H9 (cell line): Measurements from ENCODE around the gene ODAD4. TPM values are rescaled to one million over a fixed set of nuclear protein-coding genes. Genes with fewer than 3 reads are reported as not detected.

ENCODE experiments used
- DNase-seq: peaks from one replicate; pipeline ENCODE4 v3.0.0-alpha.2; 2017
- H2AFZ ChIP-seq: one replicate; pipeline ENCODE4 v1.6.1; 2013; ENCODE audit warnings: mild to moderate bottlenecking, low read length, control low read depth, moderate library complexity
- H2AK5ac ChIP-seq: 2 replicates; pipeline ENCODE4 v1.6.1; 2013; ENCODE audit warnings: low read length, control low read depth, mixed read lengths; ENCODE audit not compliant: insufficient read length
- H2BK120ac ChIP-seq: one replicate; pipeline ENCODE4 v1.6.1; 2013; ENCODE audit warnings: low read depth, mild to moderate bottlenecking, low read length, control low read depth, inconsistent platforms; ENCODE audit not compliant: poor library complexity, severe bottlenecking
- H2BK12ac ChIP-seq: 2 replicates; pipeline ENCODE4 v1.6.1; 2013; ENCODE audit warnings: low read length, control low read depth, mixed read lengths, low read depth; ENCODE audit not compliant: insufficient read length
- H2BK15ac ChIP-seq: 2 replicates; pipeline ENCODE4 v1.6.1; 2013; ENCODE audit warnings: low read depth, low read length, control low read depth
- H2BK20ac ChIP-seq: one replicate; pipeline ENCODE4 v1.6.1; 2013; ENCODE audit warnings: low read depth, mild to moderate bottlenecking, low read length, control low read depth, inconsistent platforms; ENCODE audit not compliant: poor library complexity, severe bottlenecking
- H2BK5ac ChIP-seq: 2 replicates; pipeline ENCODE4 v1.6.1; 2013; ENCODE audit warnings: low read length, control low read depth, mixed read lengths; ENCODE audit not compliant: insufficient read length
- H3K14ac ChIP-seq: 2 replicates; pipeline ENCODE4 v1.6.1; 2013; ENCODE audit warnings: low read length, control low read depth; ENCODE audit not compliant: insufficient read depth
- H3K18ac ChIP-seq: 2 replicates; pipeline ENCODE4 v1.6.1; 2013; ENCODE audit warnings: low read depth, mild to moderate bottlenecking, mixed read lengths, low read length, control low read depth; ENCODE audit not compliant: insufficient read length
- H3K23ac ChIP-seq: 2 replicates; pipeline ENCODE4 v1.6.1; 2013; ENCODE audit warnings: low read length, control low read depth, mixed read lengths, low read depth; ENCODE audit not compliant: insufficient read length
- H3K23me2 ChIP-seq: 2 replicates; pipeline ENCODE4 v1.6.1; 2013; ENCODE audit warnings: low read depth, mild to moderate bottlenecking, mixed read lengths, low read length, control low read depth; ENCODE audit not compliant: insufficient read length, poor library complexity, severe bottlenecking
- H3K27ac ChIP-seq: 2 replicates; pipeline ENCODE4 v1.5.1; 2013; ENCODE audit warnings: low read length, control low read depth, mixed read lengths, low read depth; ENCODE audit not compliant: insufficient read length
- H3K27me3 ChIP-seq: 2 replicates; pipeline ENCODE4 v1.6.1; 2013; ENCODE audit warnings: low read length, control low read depth, inconsistent platforms; ENCODE audit not compliant: insufficient read depth
- H3K4ac ChIP-seq: 2 replicates; pipeline ENCODE4 v1.6.1; 2013; ENCODE audit warnings: low read depth, mild to moderate bottlenecking, control low read depth, inconsistent platforms, low read length, moderate library complexity
- H3K4me1 ChIP-seq: 2 replicates; pipeline ENCODE4 v1.6.1; 2013; ENCODE audit warnings: low read length, control low read depth, inconsistent platforms; ENCODE audit not compliant: insufficient read depth
- H3K4me2 ChIP-seq: 2 replicates; pipeline ENCODE4 v1.6.1; 2013; ENCODE audit warnings: low read length, control low read depth, mixed read lengths; ENCODE audit not compliant: insufficient read length, insufficient read depth
- H3K56ac ChIP-seq: 2 replicates; pipeline ENCODE4 v1.6.1; 2013; ENCODE audit warnings: low read depth, mild to moderate bottlenecking, mixed read lengths, low read length, control low read depth; ENCODE audit not compliant: insufficient read length
- H3K79me1 ChIP-seq: 2 replicates; pipeline ENCODE4 v1.6.1; 2013; ENCODE audit warnings: low read depth, mild to moderate bottlenecking, moderate library complexity, low read length, control low read depth, inconsistent platforms; ENCODE audit not compliant: insufficient read depth, poor library complexity, severe bottlenecking
- H3K79me2 ChIP-seq: 2 replicates; pipeline ENCODE4 v1.6.1; 2013; ENCODE audit warnings: low read length, control low read depth, inconsistent platforms; ENCODE audit not compliant: insufficient read depth
- H3K9ac ChIP-seq: 2 replicates; pipeline ENCODE4 v1.6.1; 2013; ENCODE audit warnings: low read length, control low read depth, mixed read lengths; ENCODE audit not compliant: insufficient read length; ENCODE audit errors: extremely low read depth
- H3K9me3 ChIP-seq: one replicate; pipeline ENCODE4 v1.6.1; 2013; ENCODE audit warnings: low read depth, low read length, inconsistent platforms; ENCODE audit not compliant: control insufficient read depth
- H3T11ph ChIP-seq: one replicate; pipeline ENCODE4 v1.6.1; 2013; ENCODE audit warnings: mild to moderate bottlenecking, low read length, control low read depth, inconsistent platforms
- H4K20me1 ChIP-seq: one replicate; pipeline ENCODE4 v1.6.1; 2013; ENCODE audit not compliant: control insufficient read depth, insufficient read length, insufficient read depth
- H4K5ac ChIP-seq: 2 replicates; pipeline ENCODE4 v1.6.1; 2013; ENCODE audit warnings: low read depth, mild to moderate bottlenecking, mixed read lengths, low read length, control low read depth; ENCODE audit not compliant: insufficient read length
- H4K8ac ChIP-seq: replicated peaks from 2 replicates; pipeline ENCODE4 v1.6.1; 2013; ENCODE audit warnings: low read length, control low read depth, mixed read lengths, low read depth; ENCODE audit not compliant: insufficient read length
- H4K91ac ChIP-seq: 2 replicates; pipeline ENCODE4 v1.6.1; 2013; ENCODE audit warnings: low read depth, mild to moderate bottlenecking, moderate library complexity, mixed read lengths, low read length, control low read depth; ENCODE audit not compliant: insufficient read length
- H3K27ac Mint-ChIP-seq, 3 experiments: 2 replicates in 2 of 3; 3 replicates in 1 of 3; pipeline ENCODE4 v1.8.0; 2020 to 2021; ENCODE audit warnings: mixed read lengths in 3 of 3, mild to moderate bottlenecking in 1 of 3, moderate library complexity in 1 of 3
- H3K27me3 Mint-ChIP-seq: 2 replicates; pipeline ENCODE4 v1.8.0; 2021; ENCODE audit warnings: low read depth, mild to moderate bottlenecking, moderate library complexity, mixed read lengths
- H3K36me3 Mint-ChIP-seq, 3 experiments: 2 replicates in 2 of 3; 3 replicates in 1 of 3; pipeline ENCODE4 v1.8.0; 2020 to 2021; ENCODE audit warnings: low read depth in 3 of 3, mixed read lengths in 3 of 3; ENCODE audit not compliant: insufficient read depth in 1 of 3
- H3K4me1 Mint-ChIP-seq, 2 experiments: 2 replicates each; pipeline ENCODE4 v1.8.0; 2020; ENCODE audit warnings: mixed read lengths in 2 of 2
- H3K4me3 Mint-ChIP-seq, 2 experiments: 2 replicates in 1 of 2; 3 replicates in 1 of 2; pipeline ENCODE4 v1.8.0; 2020 to 2021; ENCODE audit warnings: mild to moderate bottlenecking in 2 of 2, mixed read lengths in 2 of 2, moderate library complexity in 1 of 2
- H3K9me3 Mint-ChIP-seq, 2 experiments: 2 replicates in 1 of 2; 3 replicates in 1 of 2; pipeline ENCODE4 v1.8.0; 2020; ENCODE audit warnings: mild to moderate bottlenecking in 2 of 2, mixed read lengths in 2 of 2, moderate library complexity in 1 of 2
- WGBS: extraction: QIAGEN DNeasy Blood & Tissue Kit; methylation state at CpG from one replicate; pipeline ENCODE4 v1.1.7; 2013; ENCODE audit warnings: missing lambda C conversion rate, low lambda C conversion rate, mixed read lengths; ENCODE audit not compliant: insufficient read length; ENCODE audit errors: extremely low coverage; 5-methylcytosine and 5-hydroxymethylcytosine counted together
- total RNA-seq: library from RNA; stranded (reverse); gene quantifications from 2 replicates; pipeline ENCODE4 v1.2.1, GENCODE V29; 2021
- TF ChIP-seq, protein P1 (sequence below): fragments of 200-600 bp; sonication (generic); conservative IDR thresholded peaks from 3 replicates; pipeline ENCODE4 v1.8.0; 2021; ENCODE audit warnings: antibody characterized with exemption, mild to moderate bottlenecking

Gene ODAD4
- total RNA-seq, 1 experiment from 2014 or later = 2.1 TPM

DNA sequence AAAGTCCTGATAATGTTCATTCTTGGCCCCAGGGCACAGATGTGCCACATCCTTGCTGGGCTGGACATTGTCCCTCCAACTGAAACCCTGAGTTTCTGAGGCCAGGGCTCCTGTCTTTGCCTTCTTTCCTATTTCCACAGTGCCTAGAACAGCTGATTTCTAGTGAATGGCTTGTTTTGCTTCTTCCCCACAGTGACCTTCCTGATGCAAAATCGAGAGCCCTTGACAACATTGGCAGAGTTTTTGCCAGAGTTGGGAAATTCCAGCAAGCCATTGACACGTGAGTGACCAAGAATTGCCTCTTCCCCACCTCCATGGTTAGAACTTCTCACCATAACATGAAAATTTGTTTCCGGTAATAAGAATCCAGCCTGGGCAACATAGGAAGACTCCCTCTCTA lies 14.5 kb downstream of the ODAD4 start:
- no peak overlapping the region for H4K8ac ChIP-seq
- H2BK5ac ChIP-seq = no peak overlapping the region
- no peak overlapping the region for H4K91ac ChIP-seq
- TF ChIP-seq, protein P1, sequence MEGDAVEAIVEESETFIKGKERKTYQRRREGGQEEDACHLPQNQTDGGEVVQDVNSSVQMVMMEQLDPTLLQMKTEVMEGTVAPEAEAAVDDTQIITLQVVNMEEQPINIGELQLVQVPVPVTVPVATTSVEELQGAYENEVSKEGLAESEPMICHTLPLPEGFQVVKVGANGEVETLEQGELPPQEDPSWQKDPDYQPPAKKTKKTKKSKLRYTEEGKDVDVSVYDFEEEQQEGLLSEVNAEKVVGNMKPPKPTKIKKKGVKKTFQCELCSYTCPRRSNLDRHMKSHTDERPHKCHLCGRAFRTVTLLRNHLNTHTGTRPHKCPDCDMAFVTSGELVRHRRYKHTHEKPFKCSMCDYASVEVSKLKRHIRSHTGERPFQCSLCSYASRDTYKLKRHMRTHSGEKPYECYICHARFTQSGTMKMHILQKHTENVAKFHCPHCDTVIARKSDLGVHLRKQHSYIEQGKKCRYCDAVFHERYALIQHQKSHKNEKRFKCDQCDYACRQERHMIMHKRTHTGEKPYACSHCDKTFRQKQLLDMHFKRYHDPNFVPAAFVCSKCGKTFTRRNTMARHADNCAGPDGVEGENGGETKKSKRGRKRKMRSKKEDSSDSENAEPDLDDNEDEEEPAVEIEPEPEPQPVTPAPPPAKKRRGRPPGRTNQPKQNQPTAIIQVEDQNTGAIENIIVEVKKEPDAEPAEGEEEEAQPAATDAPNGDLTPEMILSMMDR = no peak
- Mint-ChIP-seq H3K9me3 (no peaks in the 10 kb centered on the region; a peak in 1 of 5 replicates), H3K4me3 (no peak overlapping the region), H3K4me1 (no peaks in the 10 kb centered on the region; a peak in 1 of 4 replicates), H3K36me3 (no peaks in the 10 kb centered on the region; a peak in 2 of 7 replicates), H3K27ac (no peak overlapping the region), H3K27me3 (no peaks in the 10 kb centered on the region)
- no peaks in the 10 kb centered on the region for H3K27me3 ChIP-seq
- no peak overlapping the region for H3K27ac ChIP-seq
- H4K20me1 ChIP-seq = no peaks in the 10 kb centered on the region
- H2BK20ac ChIP-seq = no peak overlapping the region
- DNase-seq = no peak
- no peaks in the 10 kb centered on the region for H3K79me2 ChIP-seq
- H3K9ac ChIP-seq = no peak overlapping the region
- no peak overlapping the region for H3K14ac ChIP-seq
- no peak overlapping the region for H2AK5ac ChIP-seq
- no peak overlapping the region for H3K4me2 ChIP-seq
- H3K4me1 ChIP-seq = no peaks in the 10 kb centered on the region
- no peak overlapping the region for H3T11ph ChIP-seq
- no peak overlapping the region for H3K23ac ChIP-seq
- no CpG with 5 or more reads among the region's 3 CpGs for WGBS
- H3K23me2 ChIP-seq = no peaks in the 10 kb centered on the region
- H2BK120ac ChIP-seq = no peak overlapping the region
- no peak overlapping the region for H3K4ac ChIP-seq
- H2BK12ac ChIP-seq = no peak overlapping the region
- no peaks in the 10 kb centered on the region for H3K9me3 ChIP-seq
- no peak overlapping the region for H2AFZ ChIP-seq
- H3K56ac ChIP-seq = no peak overlapping the region
- no peak overlapping the region for H3K18ac ChIP-seq
- H2BK15ac ChIP-seq = no peak overlapping the region
- no peak overlapping the region for H4K5ac ChIP-seq
- no peaks in the 10 kb centered on the region for H3K79me1 ChIP-seq
